Fibroblast of the aortic adventitia (primary cell): ENCODE data around the gene C2orf81. TPM values are rescaled to one million over a fixed set of nuclear protein-coding genes. Genes with fewer than 3 reads are reported as not detected.

Experiments used
- DNase-seq: peaks from one replicate; pipeline ENCODE4 v3.0.0-alpha.2; 2010; ENCODE audit warnings: low read depth
- H3K4me3 ChIP-seq: 2 replicates; pipeline ENCODE4 v1.5.1; 2011; ENCODE audit warnings: low read depth, mild to moderate bottlenecking, control low read depth, low read length, moderate library complexity
- CTCF ChIP-seq: IDR thresholded peaks from 2 replicates; pipeline ENCODE4 v1.5.1; 2011; ENCODE audit warnings: mild to moderate bottlenecking, low read length, control low read depth, inconsistent platforms; ENCODE audit not compliant: insufficient read depth
- total RNA-seq: library from RNA; depleted of rRNA; stranded (reverse); fragments of >200 nt; gene quantifications from 2 replicates; pipeline ENCODE4 v1.2.3, GENCODE V29; 2012; ENCODE audit warnings: low replicate concordance

The C2orf81 gene
- total RNA-seq, 1 donor, result 2.8 TPM

- TF ChIP-seq CTCF, result no peak
- no peak for DNase-seq
- H3K4me3 ChIP-seq, result no peak overlapping the region
These were observed 29.0 kb downstream of the C2orf81 start for GRCh38 chr2:74392449-74392743.

GRCh38 chr2:74391580-74392448 lies 29.6 kb downstream of the C2orf81 start:
- peak; percentile 91 for DNase-seq
- peak overlapping the region; percentile 95 for H3K4me3 ChIP-seq
- TF ChIP-seq CTCF, result peak; percentile 98

- DNase-seq, result peak; percentile 28
- peak overlapping the region; percentile 95 for H3K4me3 ChIP-seq
- TF ChIP-seq CTCF, result no peak
These were observed 30.2 kb downstream of the C2orf81 start for GRCh38 chr2:74391209-74391579.

GRCh38 chr2:74390606-74391005 lies 30.8 kb downstream of the C2orf81 start:
- no peak for TF ChIP-seq CTCF
- no peak for DNase-seq
- H3K4me3 ChIP-seq, result peak overlapping the region; percentile 95

GRCh38 chr2:74387346-74387745 lies 34.1 kb downstream of the C2orf81 start:
- no peak overlapping the region for H3K4me3 ChIP-seq
- TF ChIP-seq CTCF, result no peak
- peak; percentile 18 for DNase-seq

- H3K4me3 ChIP-seq, result no peak overlapping the region
- peak; percentile 12 for TF ChIP-seq CTCF
- peak; percentile 50 for DNase-seq
These were observed 36.0 kb downstream of the C2orf81 start for GRCh38 chr2:74385396-74385795.

GRCh38 chr2:74384051-74384450 lies 37.4 kb downstream of the C2orf81 start:
- peak; percentile 72 for DNase-seq
- H3K4me3 ChIP-seq, result no peak overlapping the region
- TF ChIP-seq CTCF, result no peak
